ENCODE measurements around the gene HAPSTR1.

The HAPSTR1 gene

GRCh38 chr16:9134306-9134705, 42.9 kb downstream of the HAPSTR1 start:
- TF ChIP-seq REST (IDR thresholded peaks at IDR 0.05; ENCODE audit: insufficient read depth in 1 of 2, low read depth in 2 of 2, low read length in 2 of 2) (no peak), FOXP2 (optimal IDR thresholded peaks at IDR 0.05; ENCODE audit: borderline replicate concordance, extremely low read depth, extremely low read length, insufficient read depth) (no peak), TAF1 (IDR thresholded peaks at IDR 0.05; ENCODE audit: borderline replicate concordance, insufficient read depth, low read length) (no peak), POLR2AphosphoS5 (IDR thresholded peaks at IDR 0.05; ENCODE audit: low read depth, low read length) (no peak), SIN3A (IDR thresholded peaks at IDR 0.05; ENCODE audit: borderline replicate concordance, insufficient read depth, low read length) (no peak)

- TF ChIP-seq FOXP2 (optimal IDR thresholded peaks at IDR 0.05; ENCODE audit: borderline replicate concordance, extremely low read depth, extremely low read length, insufficient read depth) (no peak), SIN3A (IDR thresholded peaks at IDR 0.05; ENCODE audit: borderline replicate concordance, insufficient read depth, low read length) (no peak), POLR2AphosphoS5 (IDR thresholded peaks at IDR 0.05; ENCODE audit: low read depth, low read length) (no peak), TAF1 (IDR thresholded peaks at IDR 0.05; ENCODE audit: borderline replicate concordance, insufficient read depth, low read length) (no peak)
These were observed 43.3 kb downstream of the HAPSTR1 start for GRCh38 chr16:9134739-9135138.

- no peak for TF ChIP-seq FOXP2 (optimal IDR thresholded peaks at IDR 0.05; ENCODE audit: borderline replicate concordance, extremely low read depth, extremely low read length, insufficient read depth)
- TF ChIP-seq POLR2AphosphoS5 (IDR thresholded peaks at IDR 0.05; ENCODE audit: low read depth, low read length): no peak
- TF ChIP-seq TAF1 (IDR thresholded peaks at IDR 0.05; ENCODE audit: borderline replicate concordance, insufficient read depth, low read length): no peak
- no peak for TF ChIP-seq REST (IDR thresholded peaks at IDR 0.05; ENCODE audit: insufficient read depth in 1 of 2, low read depth in 2 of 2, low read length in 2 of 2)
- no peak for TF ChIP-seq SIN3A (IDR thresholded peaks at IDR 0.05; ENCODE audit: borderline replicate concordance, insufficient read depth, low read length)
These were observed 44.4 kb downstream of the HAPSTR1 start for GRCh38 chr16:9135797-9136196.

GRCh38 chr16:9136596-9136995, 45.2 kb downstream of the HAPSTR1 start:
- TF ChIP-seq POLR2AphosphoS5 (IDR thresholded peaks at IDR 0.05; ENCODE audit: low read depth, low read length) (no peak), FOXP2 (optimal IDR thresholded peaks at IDR 0.05; ENCODE audit: borderline replicate concordance, extremely low read depth, extremely low read length, insufficient read depth) (no peak), REST (IDR thresholded peaks at IDR 0.05; ENCODE audit: insufficient read depth in 1 of 2, low read depth in 2 of 2, low read length in 2 of 2) (no peak), TAF1 (IDR thresholded peaks at IDR 0.05; ENCODE audit: borderline replicate concordance, insufficient read depth, low read length) (no peak)

GRCh38 chr16:9138021-9138680, 46.7 kb downstream of the HAPSTR1 start:
- TF ChIP-seq POLR2AphosphoS5 (IDR thresholded peaks at IDR 0.05; ENCODE audit: low read depth, low read length): no peak
- TF ChIP-seq FOXP2 (optimal IDR thresholded peaks at IDR 0.05; ENCODE audit: borderline replicate concordance, extremely low read depth, extremely low read length, insufficient read depth): no peak
- no peak for TF ChIP-seq SIN3A (IDR thresholded peaks at IDR 0.05; ENCODE audit: borderline replicate concordance, insufficient read depth, low read length)
- TF ChIP-seq TAF1 (IDR thresholded peaks at IDR 0.05; ENCODE audit: borderline replicate concordance, insufficient read depth, low read length): no peak
- no peak for TF ChIP-seq REST (IDR thresholded peaks at IDR 0.05; ENCODE audit: insufficient read depth in 1 of 2, low read depth in 2 of 2, low read length in 2 of 2)
